ENCODE measurements around the gene C12orf57.

Gene C12orf57

DNA sequence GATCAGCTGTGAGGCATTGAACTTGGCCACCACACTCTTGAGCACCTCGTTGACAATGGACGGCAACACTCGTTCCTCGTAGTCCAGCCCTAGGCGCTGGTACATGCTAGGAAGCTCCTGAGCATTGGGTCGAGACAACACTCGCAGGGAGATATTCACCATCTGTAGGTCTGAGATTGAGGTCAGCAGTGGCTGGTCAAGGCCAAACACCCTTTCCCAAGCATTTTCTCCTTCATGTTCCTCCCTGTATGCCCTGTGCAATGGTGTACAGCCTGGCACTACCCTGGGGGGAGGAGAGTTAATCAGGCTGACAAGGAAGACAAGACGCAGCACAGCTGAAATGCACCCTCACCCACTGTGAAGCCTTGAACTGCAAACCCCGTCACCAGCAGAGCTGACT lies 24.6 kb downstream of the C12orf57 start:
- H3K4me3 ChIP-seq (ENCODE audit: low read depth, low read length), result peak overlapping the region; percentile 73; the same call in 1 of the 2 replicates
- no peak for TF ChIP-seq CTCF (IDR thresholded peaks at IDR 0.05; ENCODE audit: low read depth, low read length, missing control alignments)
- no peak for DNase-seq (ENCODE audit: low read depth)

DNA sequence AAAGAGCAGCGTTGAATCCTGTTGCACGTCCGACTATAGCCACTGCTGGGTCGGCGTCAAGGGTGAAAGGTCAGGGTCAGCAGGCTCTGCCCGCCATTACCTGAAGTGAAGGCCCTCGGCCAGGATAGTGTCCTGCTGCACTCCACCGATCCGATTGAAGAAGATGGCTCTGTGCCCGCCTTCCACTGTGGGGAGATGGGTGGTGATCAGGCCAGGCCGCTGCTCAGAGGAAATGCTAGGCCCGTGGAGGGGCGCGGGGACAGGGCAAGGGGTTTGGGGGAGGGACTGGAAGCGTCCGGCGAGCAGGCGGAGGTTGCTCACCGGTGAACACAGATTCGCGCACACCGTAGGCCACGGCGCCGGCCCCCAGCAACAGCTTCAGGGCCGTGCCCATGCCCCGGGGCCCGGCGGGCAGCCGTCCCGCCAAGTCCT lies 26.3 kb downstream of the C12orf57 start:
- no peak for DNase-seq (ENCODE audit: low read depth)
- TF ChIP-seq CTCF (IDR thresholded peaks at IDR 0.05; ENCODE audit: low read depth, low read length, missing control alignments), result no peak
- peak overlapping the region; percentile 73 for H3K4me3 ChIP-seq (ENCODE audit: low read depth, low read length)

DNA sequence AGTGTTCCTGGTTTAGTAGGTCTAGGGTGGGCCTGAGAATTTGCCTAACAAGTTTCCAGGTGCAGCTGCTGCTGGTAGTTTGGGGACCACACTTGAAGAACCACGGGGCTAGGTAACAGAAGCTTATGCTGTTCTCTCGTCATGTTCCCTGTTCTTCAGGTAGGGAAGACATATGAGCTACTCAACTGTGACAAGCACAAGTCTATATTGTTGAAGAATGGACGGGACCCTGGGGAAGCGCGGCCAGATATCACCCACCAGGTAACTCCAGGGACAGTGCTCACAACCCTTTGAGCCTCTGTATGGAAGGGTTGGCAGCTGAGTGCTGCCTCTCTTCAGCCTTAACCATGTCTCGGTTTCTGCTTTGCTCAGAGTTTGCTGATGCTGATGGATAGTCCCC lies 30.4 kb downstream of the C12orf57 start:
- TF ChIP-seq CTCF (IDR thresholded peaks at IDR 0.05; ENCODE audit: low read depth, low read length, missing control alignments), result no peak
- H3K4me3 ChIP-seq (ENCODE audit: low read depth, low read length), result no peak overlapping the region
- DNase-seq (ENCODE audit: low read depth), result no peak

- TF ChIP-seq CTCF (IDR thresholded peaks at IDR 0.05; ENCODE audit: low read depth, low read length, missing control alignments), result no peak
- H3K4me3 ChIP-seq (ENCODE audit: low read depth, low read length), result no peak overlapping the region
- no peak for DNase-seq (ENCODE audit: low read depth)
Measured at GRCh38 chr12:6975297-6976032, 31.6 kb downstream of the C12orf57 start.

GRCh38 chr12:6977653-6978052 lies 33.8 kb downstream of the C12orf57 start:
- TF ChIP-seq CTCF (IDR thresholded peaks at IDR 0.05; ENCODE audit: low read depth, low read length, missing control alignments), result no peak
- no peak overlapping the region for H3K4me3 ChIP-seq (ENCODE audit: low read depth, low read length)
- no peak for DNase-seq (ENCODE audit: low read depth)

- TF ChIP-seq CTCF (IDR thresholded peaks at IDR 0.05; ENCODE audit: low read depth, low read length, missing control alignments), result no peak
- H3K4me3 ChIP-seq (ENCODE audit: low read depth, low read length), result no peak overlapping the region
- DNase-seq (ENCODE audit: low read depth), result no peak
Measured at GRCh38 chr12:6978188-6978587, 34.4 kb downstream of the C12orf57 start.

GRCh38 chr12:6978611-6979011 lies 34.8 kb downstream of the C12orf57 start:
- H3K4me3 ChIP-seq (ENCODE audit: low read depth, low read length), result no peak overlapping the region
- TF ChIP-seq CTCF (IDR thresholded peaks at IDR 0.05; ENCODE audit: low read depth, low read length, missing control alignments), result no peak
- DNase-seq (ENCODE audit: low read depth), result no peak

Measured in GM12864 (cell line).